Omental fat pad (tissue), 4 donors: ENCODE results near the gene ATP1B3. TPM values are rescaled to one million over a fixed set of nuclear protein-coding genes. Genes with fewer than 3 reads are reported as not detected.
"Not testable (repeated sequence)": the region's sequence is repeated elsewhere in the genome, so short reads cannot be mapped to it uniquely, and the experiment has no call there.

ENCODE experiments used
- ATAC-seq: fragments of 150-250 bp; one replicate; pipeline ENCODE4 v1.9.1; 2016; ENCODE audit warnings: mild to moderate bottlenecking, moderate library complexity; ENCODE audit not compliant: low FRiP score
- DNase-seq: peaks from one replicate; pipeline ENCODE4 v3.0.0-alpha.2; 2019; ENCODE audit warnings: low spot score
- CTCF ChIP-seq, 3 donors: fragments of 450-650 bp; IDR thresholded peaks; one replicate each; pipeline ENCODE4 v1.5.1; 2016 to 2017; ENCODE audit warnings: antibody characterized with exemption in 3 of 3, mild to moderate bottlenecking in 3 of 3, moderate library complexity in 2 of 3
- total RNA-seq, 4 donors: library from RNA; depleted of rRNA; stranded (reverse); fragments of >200 nt; gene quantifications; one replicate each; pipeline ENCODE4 v1.1.0, GENCODE V29; 2016

ATP1B3 gene
- total RNA-seq, 4 donors from 2014 or later: 70.8 to 487 (median 228) TPM

GRCh38 chr3:141887051-141887450, 10.6 kb downstream of the ATP1B3 start:
- no peak for ATAC-seq
- TF ChIP-seq CTCF (IDR thresholded peaks at IDR 0.05): no peak
- no peak for DNase-seq

- not testable (repeated sequence) for ATAC-seq, DNase-seq
Observed at GRCh38 chr3:141888548-141888947, 12.1 kb downstream of the ATP1B3 start.

GRCh38 chr3:141894524-141895176, 18.2 kb downstream of the ATP1B3 start:
- peak; percentile 47 for ATAC-seq
- no peak for TF ChIP-seq CTCF (IDR thresholded peaks at IDR 0.05)
- DNase-seq: no peak

GRCh38 chr3:141895731-141896130, 19.3 kb downstream of the ATP1B3 start:
- no peak for TF ChIP-seq CTCF (IDR thresholded peaks at IDR 0.05)
- ATAC-seq: no peak
- no peak for DNase-seq

- TF ChIP-seq CTCF (IDR thresholded peaks at IDR 0.05): no peak
- DNase-seq: no peak
- ATAC-seq: no peak
Observed at GRCh38 chr3:141898908-141899307, 22.5 kb downstream of the ATP1B3 start.

GRCh38 chr3:141900343-141900742, 23.9 kb downstream of the ATP1B3 start:
- no peak for ATAC-seq
- no peak for DNase-seq
- TF ChIP-seq CTCF (IDR thresholded peaks at IDR 0.05): no peak

- TF ChIP-seq CTCF (IDR thresholded peaks at IDR 0.05): no peak
- no peak for ATAC-seq
- DNase-seq: no peak
Observed at GRCh38 chr3:141901914-141902313, 25.5 kb downstream of the ATP1B3 start.
